Endothelial cell of umbilical vein (primary cell): Measurements from ENCODE around the gene ARHGAP20. TPM values are rescaled to one million over a fixed set of nuclear protein-coding genes. Genes with fewer than 3 reads are reported as not detected.

Source experiments
- BruUV-seq: library from RNA; stranded (reverse); fragments of 400-500 nt; replicated peaks from 2 replicates; lab custom pipeline; 2021; lab: Mats Ljungman, UMichigan
- CTCF ChIA-PET: fragments of 300-600, 350-600 bp; sonication (Branson Sonifier 250); formaldehyde crosslinking; loops from one replicate; lab custom pipeline; 2021; ENCODE audit warnings: antibody characterized with exemption, inconsistent platforms; lab: Charles Lee
- POLR2A ChIA-PET: fragments of 300-600, 350-600 bp; sonication (Branson Sonifier 250); formaldehyde crosslinking; loops from one replicate; lab custom pipeline; 2021; ENCODE audit warnings: antibody characterized with exemption, inconsistent platforms; lab: Charles Lee
- DNase-seq: peaks from one replicate; pipeline ENCODE4 v3.0.0-alpha.2; 2011; ENCODE audit warnings: low read depth, low spot score
- FAIRE-seq: peaks from 2 replicates; lab custom pipeline; 2011; peaks lifted over from hg19 to GRCh38; lab: Jason Lieb, UNC
- H2AFZ ChIP-seq: 2 replicates; pipeline ENCODE4 v1.6.0; 2012; ENCODE audit warnings: low read depth, low read length, control low read depth, inconsistent platforms
- H3K27ac ChIP-seq: 2 replicates; pipeline ENCODE4 v1.5.1; 2011; ENCODE audit warnings: low read depth, mild to moderate bottlenecking, control low read depth, low read length, moderate library complexity; ENCODE audit not compliant: insufficient read depth
- H3K27me3 ChIP-seq, 2 experiments: 2 replicates each; pipeline versions ENCODE4 v1.6.0 to v1.6.1; 2011; ENCODE audit warnings: low read length in 2 of 2, mixed read lengths in 1 of 2; ENCODE audit not compliant: control insufficient read depth in 2 of 2, insufficient read depth in 2 of 2
- H3K36me3 ChIP-seq, 2 experiments: 2 replicates in 1 of 2; 3 replicates in 1 of 2; pipeline ENCODE4 v1.5.1; 2011; ENCODE audit warnings: low read length in 2 of 2, mild to moderate bottlenecking in 1 of 2, moderate library complexity in 1 of 2; ENCODE audit not compliant: control insufficient read depth in 2 of 2, insufficient read depth in 2 of 2; ENCODE audit errors: extremely low read depth in 1 of 2
- H3K4me1 ChIP-seq: 3 replicates; pipeline ENCODE4 v1.5.1; 2011; ENCODE audit warnings: mild to moderate bottlenecking, low read length; ENCODE audit not compliant: control insufficient read depth, insufficient read depth; ENCODE audit errors: extremely low read depth
- H3K4me2 ChIP-seq: 2 replicates; pipeline ENCODE4 v1.6.1; 2011; ENCODE audit warnings: low read length, control low read depth, mixed read lengths; ENCODE audit not compliant: insufficient read depth
- H3K4me3 ChIP-seq, 3 experiments: fragments of 200-600 bp in 1 of 3; sonication (generic), shearing (Covaris generic) in 1 of 3; replicated peaks in 1 of 3; 2 replicates each; pipeline ENCODE4 v1.5.1; 2011 to 2016; ENCODE audit warnings: control low read depth in 3 of 3, low read length in 3 of 3, mild to moderate bottlenecking in 2 of 3, inconsistent platforms in 1 of 3, low read depth in 1 of 3, moderate library complexity in 1 of 3; ENCODE audit not compliant: insufficient read depth in 1 of 3
- H3K79me2 ChIP-seq: 2 replicates; pipeline ENCODE4 v1.6.0; 2012; ENCODE audit warnings: low read length, inconsistent platforms; ENCODE audit not compliant: control insufficient read depth, insufficient read depth
- H3K9ac ChIP-seq: replicated peaks from 2 replicates; pipeline ENCODE3; 2011; ENCODE audit warnings: low read length, control low read depth; ENCODE audit not compliant: insufficient read depth; ENCODE audit errors: extremely low read depth
- H3K9me1 ChIP-seq: replicated peaks from 3 replicates; pipeline ENCODE4 v1.6.0; 2011; ENCODE audit warnings: mild to moderate bottlenecking, low read length; ENCODE audit not compliant: control insufficient read depth, insufficient read depth; ENCODE audit errors: extremely low read depth
- H3K9me3 ChIP-seq: replicated peaks from 2 replicates; pipeline ENCODE4 v1.5.1; 2012; ENCODE audit warnings: low read length, inconsistent platforms; ENCODE audit not compliant: control insufficient read depth, insufficient read depth
- H4K20me1 ChIP-seq: replicated peaks from 2 replicates; pipeline ENCODE3; 2011; ENCODE audit warnings: mild to moderate bottlenecking, low read length; ENCODE audit not compliant: control insufficient read depth, insufficient read depth; ENCODE audit errors: extremely low read depth
- EZH2 ChIP-seq: IDR thresholded peaks from 2 replicates; pipeline ENCODE4 v1.6.1; 2012; ENCODE audit warnings: borderline replicate concordance, low read depth, mild to moderate bottlenecking, moderate library complexity, low read length, inconsistent platforms; ENCODE audit not compliant: severe bottlenecking
- FOS ChIP-seq: IDR thresholded peaks from 2 replicates; pipeline ENCODE4 v1.6.1; 2011; ENCODE audit warnings: mild to moderate bottlenecking, low read length, moderate library complexity, borderline replicate concordance; ENCODE audit not compliant: insufficient read depth
- GATA2 ChIP-seq: IDR thresholded peaks from 2 replicates; pipeline ENCODE4 v1.7.0; 2011; ENCODE audit warnings: low read depth, mild to moderate bottlenecking, moderate library complexity, mixed read lengths, low read length; ENCODE audit not compliant: insufficient read length, insufficient read depth
- JUN ChIP-seq: IDR thresholded peaks from 2 replicates; pipeline ENCODE4 v1.6.1; 2011; ENCODE audit warnings: borderline replicate concordance, low read depth; ENCODE audit not compliant: insufficient read length, insufficient read depth
- MAX ChIP-seq: IDR thresholded peaks from 2 replicates; pipeline ENCODE4 v1.6.1; 2011; ENCODE audit not compliant: insufficient read depth, insufficient read length
- MYC ChIP-seq: IDR thresholded peaks from one replicate; pipeline ENCODE4 v1.6.1; 2011; ENCODE audit warnings: mild to moderate bottlenecking, low read depth, low read length
- POLR2A ChIP-seq: IDR thresholded peaks from 2 replicates; pipeline ENCODE4 v1.6.1; 2012; ENCODE audit warnings: low read depth, mild to moderate bottlenecking, control low read depth, low read length
- POLR2AphosphoS5 ChIP-seq: IDR thresholded peaks from 2 replicates; pipeline ENCODE4 v1.6.1; 2012; ENCODE audit warnings: low read depth, mild to moderate bottlenecking, control low read depth, low read length, moderate library complexity; ENCODE audit not compliant: insufficient read depth
- dilution Hi-C: fragments of 300-500 bp; cut with MboI; formaldehyde crosslinking; loops from one replicate; pipeline ENCODE4 v1.15.0; 2019; ENCODE audit warnings: low sequenced_read_pairs; ENCODE audit not compliant: extremely low pct_ligation_motif_present
- intact Hi-C: fragments of 100-400 bp; cut with micrococcal nuclease; formaldehyde crosslinking; loops from one replicate; pipeline ENCODE4 v1.10.0; 2022
- polyA plus RNA-seq, 4 experiments: library from polyadenylated mRNA; depleted of rRNA in 3 of 4; stranded (reverse) in 3 of 4; unstranded in 1 of 4; fragments of >200 nt; gene quantifications; 2 replicates each; pipeline versions ENCODE4 v1.2.1 to v1.2.3, GENCODE V29; 2011 to 2012; ENCODE audit warnings: missing spikeins in 1 of 4
- total RNA-seq: library from RNA; stranded (reverse); gene quantifications from 2 replicates; pipeline ENCODE4 v1.2.3, GENCODE V29; 2021
- TF ChIP-seq, protein P1 (sequence below), 2 donors: IDR thresholded peaks; 1 replicate in 1 of 2; 2 replicates in 1 of 2; pipeline ENCODE4 v1.5.1; 2011; ENCODE audit warnings: low read length in 2 of 2, mild to moderate bottlenecking in 2 of 2, moderate library complexity in 2 of 2, control low read depth in 1 of 2, inconsistent platforms in 1 of 2, low read depth in 1 of 2; ENCODE audit not compliant: insufficient read depth in 1 of 2; ENCODE audit errors: extremely low read depth in 1 of 2

Gene ARHGAP20
- total and polyA plus RNA-seq, 2 donors (not counting 3 experiments of a cell fraction or from before 2014, with no cell fraction given) = 0.51 to 1.1 TPM

- no peaks in the 10 kb centered on the region for H3K36me3 ChIP-seq
- no peaks in the 10 kb centered on the region for H4K20me1 ChIP-seq
- H3K9me3 ChIP-seq = no peaks in the 10 kb centered on the region
- H3K9ac ChIP-seq = no peak overlapping the region
- DNase-seq (no peak), FAIRE-seq (no peak)
- H3K4me1 ChIP-seq = no peaks in the 10 kb centered on the region
- H3K27ac ChIP-seq = no peak overlapping the region
- no peaks in the 10 kb centered on the region for H3K27me3 ChIP-seq
- dilution Hi-C loops (no loop called here), intact Hi-C loops (no loop called here)
- ChIA-PET CTCF (no interaction called here), POLR2A (no interaction called here)
- no peaks in the 10 kb centered on the region for H3K79me2 ChIP-seq
- no peaks in the 10 kb centered on the region for H3K9me1 ChIP-seq
- TF ChIP-seq MAX (no peak), FOS (no peak), MYC (no peak), POLR2AphosphoS5 (no peak), POLR2A (no peak), GATA2 (no peak), EZH2 (no peak), JUN (no peak)
- TF ChIP-seq, protein P1, sequence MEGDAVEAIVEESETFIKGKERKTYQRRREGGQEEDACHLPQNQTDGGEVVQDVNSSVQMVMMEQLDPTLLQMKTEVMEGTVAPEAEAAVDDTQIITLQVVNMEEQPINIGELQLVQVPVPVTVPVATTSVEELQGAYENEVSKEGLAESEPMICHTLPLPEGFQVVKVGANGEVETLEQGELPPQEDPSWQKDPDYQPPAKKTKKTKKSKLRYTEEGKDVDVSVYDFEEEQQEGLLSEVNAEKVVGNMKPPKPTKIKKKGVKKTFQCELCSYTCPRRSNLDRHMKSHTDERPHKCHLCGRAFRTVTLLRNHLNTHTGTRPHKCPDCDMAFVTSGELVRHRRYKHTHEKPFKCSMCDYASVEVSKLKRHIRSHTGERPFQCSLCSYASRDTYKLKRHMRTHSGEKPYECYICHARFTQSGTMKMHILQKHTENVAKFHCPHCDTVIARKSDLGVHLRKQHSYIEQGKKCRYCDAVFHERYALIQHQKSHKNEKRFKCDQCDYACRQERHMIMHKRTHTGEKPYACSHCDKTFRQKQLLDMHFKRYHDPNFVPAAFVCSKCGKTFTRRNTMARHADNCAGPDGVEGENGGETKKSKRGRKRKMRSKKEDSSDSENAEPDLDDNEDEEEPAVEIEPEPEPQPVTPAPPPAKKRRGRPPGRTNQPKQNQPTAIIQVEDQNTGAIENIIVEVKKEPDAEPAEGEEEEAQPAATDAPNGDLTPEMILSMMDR (IDR thresholded peaks at IDR 0.05; ENCODE audit: extremely low read depth in 1 of 2, insufficient read depth in 1 of 2, low read depth in 1 of 2, low read length in 2 of 2) = no peak
- no TSS peak for BruUV-seq
- H2AFZ ChIP-seq = no peak overlapping the region
- H3K4me2 ChIP-seq = no peak overlapping the region
- no peak overlapping the region for H3K4me3 ChIP-seq
Observed at GRCh38 chr11:110566577-110566976, 145.7 kb downstream of the ARHGAP20 start.
